NCI-H1092 treated with DMSO at 0.1 percent for 48 hours (cell line): Measurements from ENCODE around the gene DENND1B.

Experiments
- DNase-seq: peaks from one replicate; lab custom pipeline; 2025; lab: John Stamatoyannopoulos, UW

DENND1B gene

DNA sequence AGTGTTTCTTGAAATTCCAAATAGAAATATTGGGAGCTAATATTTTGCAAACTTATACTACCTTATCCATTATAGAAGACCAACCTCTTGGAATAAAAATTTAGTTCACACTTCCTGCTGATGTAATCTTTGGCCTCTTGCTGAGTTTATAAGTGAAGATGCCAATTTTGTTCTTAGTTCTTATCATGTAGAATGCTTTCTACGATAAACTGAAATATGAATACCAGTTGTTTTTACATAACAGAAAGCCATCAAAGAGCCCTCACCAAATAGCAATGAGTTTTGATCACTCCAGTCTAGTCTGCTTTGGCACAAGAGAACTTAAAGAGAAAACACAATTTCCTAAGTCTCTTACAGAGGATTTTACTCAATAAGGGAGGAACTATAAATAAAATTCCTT is 89.5 kb downstream of the DENND1B start:
- DNase-seq = no peak

DNA sequence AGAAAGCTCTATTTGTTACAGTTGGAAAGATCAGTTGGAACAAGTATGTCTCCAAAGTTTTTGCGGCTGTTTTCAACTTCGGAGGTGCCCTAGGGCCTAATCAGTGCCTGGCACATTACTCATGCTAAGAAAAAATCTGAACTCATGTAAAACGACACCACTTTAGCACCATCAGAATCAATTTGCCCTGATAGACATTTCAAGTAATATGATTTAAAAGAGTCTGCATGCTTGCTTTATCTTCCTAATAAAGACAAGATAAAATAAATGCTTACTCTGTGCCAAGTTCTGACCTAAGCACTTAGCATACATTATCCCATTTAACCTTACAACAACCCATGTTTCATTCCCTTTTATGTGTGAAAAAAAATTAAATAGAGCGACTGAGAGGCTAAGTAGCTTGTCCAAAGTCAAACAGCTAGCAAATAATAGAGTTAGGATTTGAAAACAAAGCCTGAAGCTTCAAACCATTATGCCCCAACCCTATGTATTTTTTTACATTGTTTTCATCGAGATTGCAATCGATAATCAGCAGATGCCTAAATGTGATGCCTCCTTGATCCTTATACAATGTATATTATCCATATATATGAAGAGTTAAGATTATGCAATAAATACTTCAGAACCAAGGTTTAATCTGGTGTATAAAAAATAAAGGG is 91.3 kb downstream of the DENND1B start:
- DNase-seq = no peak

DNA sequence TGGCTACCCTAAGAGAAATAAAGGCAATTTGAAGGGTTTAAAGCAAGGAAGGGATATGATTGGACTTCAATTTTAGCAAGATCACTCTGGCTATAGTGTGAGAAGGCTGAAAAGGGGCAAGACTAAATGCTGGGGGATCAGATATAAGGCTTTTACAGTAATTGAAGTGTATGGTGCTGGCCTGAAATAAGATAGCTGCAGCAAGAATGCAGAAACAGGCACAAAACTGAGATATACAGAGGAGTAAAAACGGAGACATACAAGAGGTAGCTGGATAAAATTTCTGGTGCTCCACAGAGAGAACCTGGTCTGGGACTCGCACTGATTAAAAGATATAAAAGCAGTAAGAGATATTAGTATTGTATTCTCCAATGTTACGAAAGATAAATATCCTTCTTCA is 92.0 kb downstream of the DENND1B start:
- DNase-seq = no peak

DNA sequence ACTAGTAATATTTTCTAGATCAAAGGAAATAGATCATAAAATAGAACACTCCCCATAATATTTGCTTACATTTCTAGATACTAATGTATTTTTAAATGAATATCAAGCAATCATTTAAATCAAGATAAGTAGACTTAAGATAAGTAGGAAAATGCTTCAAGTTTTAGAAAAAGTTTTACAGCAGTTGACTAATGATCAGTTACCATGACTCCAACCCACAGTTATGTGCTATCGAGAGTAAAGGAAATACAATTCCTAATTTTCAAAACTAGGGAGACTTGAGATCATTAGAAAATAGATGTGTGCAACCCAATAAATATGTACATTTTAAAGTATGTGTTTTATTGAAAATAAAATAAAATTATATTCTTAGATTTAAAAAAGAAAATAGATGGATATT is 95.0 kb downstream of the DENND1B start:
- no peak for DNase-seq

DNA sequence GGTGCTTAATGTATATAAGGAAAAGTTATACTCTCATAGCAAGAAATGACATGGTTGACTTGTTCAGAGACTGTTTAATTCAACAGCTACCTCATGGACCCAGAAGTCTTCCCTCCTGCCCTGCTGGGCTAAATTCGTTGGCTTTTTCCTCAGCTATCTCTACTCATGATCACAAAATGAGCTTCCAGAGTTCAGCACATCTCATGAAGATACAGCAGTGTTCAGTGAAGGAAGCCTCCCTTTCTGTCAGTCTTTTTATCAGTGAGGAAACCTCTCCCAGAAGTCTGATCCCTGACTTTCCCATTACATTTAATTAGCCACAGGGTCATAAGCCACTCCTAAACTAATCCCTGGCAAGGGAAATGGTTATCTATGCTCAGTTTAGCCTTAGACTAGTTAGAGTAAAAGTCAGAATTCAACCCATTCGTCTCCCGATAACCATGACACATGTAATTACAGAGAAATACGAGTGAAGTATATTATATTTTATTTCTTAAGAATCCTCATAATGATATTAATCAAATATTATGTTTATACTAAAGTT is 97.5 kb downstream of the DENND1B start:
- no peak for DNase-seq

DNA sequence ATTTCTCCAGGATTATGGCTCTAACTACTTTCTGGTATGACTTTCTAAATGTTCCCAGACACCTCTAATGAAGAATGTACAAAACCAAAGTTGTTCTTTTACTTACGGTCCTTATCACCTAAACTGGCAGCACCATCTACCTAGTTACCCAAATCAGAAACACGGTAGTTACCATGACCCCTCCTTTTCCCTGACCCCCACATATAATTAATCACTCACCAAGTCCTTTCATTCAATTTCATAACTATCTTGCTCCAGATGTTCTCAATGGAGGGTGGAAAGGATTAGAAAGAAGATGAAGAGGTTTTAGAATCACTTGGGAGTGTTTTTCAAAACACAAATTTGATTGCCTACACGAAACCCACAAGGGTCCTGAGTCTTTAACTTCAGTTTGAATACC is 98.0 kb downstream of the DENND1B start:
- no peak for DNase-seq

DNA sequence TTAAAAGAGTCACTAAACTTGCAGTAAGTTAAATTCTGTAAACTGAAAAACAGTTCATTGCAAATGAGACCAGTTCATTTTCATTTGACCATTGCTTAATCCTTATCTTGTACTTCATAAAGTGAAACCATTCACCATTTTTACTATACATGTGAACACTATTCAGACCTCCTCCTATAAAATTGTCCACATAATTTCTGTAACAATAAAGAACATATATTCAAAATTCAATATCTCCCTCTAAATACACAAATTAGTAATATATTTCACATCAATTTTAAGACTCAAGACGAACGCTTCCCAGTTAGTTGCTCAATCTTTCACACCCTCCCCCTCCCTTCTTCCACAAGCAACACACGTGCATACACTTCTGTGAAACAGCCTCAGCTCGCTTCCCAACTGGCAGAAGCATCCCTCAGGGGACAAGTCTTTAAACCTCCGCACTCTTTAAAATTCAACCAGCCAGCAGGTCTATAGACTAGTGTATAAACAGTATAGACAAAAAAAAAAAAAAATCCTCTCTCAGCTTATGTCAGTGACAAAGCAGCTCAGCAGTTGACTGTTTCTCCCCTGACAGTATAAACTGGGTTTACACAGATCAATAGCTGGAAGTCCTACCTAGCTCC is 99.6 kb downstream of the DENND1B start:
- DNase-seq = no peak

DNA sequence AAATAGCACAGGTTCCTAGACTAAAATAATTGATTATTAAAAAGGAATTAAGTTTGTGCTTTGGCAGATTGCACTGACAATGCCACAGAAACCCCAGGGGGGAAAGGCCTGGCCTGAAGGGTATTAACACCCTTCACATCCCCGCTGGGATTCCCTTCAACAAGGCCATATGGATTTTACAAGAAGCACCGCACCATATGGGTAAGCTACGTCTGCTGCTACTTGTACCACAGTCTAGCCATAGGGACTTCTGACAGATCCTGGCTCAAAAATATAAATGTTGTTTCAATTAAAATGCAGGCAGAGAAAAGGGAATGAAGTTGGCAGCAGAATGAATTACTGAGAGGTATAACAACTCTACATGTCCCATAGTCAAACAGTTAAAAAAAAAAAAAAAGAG is 101.0 kb downstream of the DENND1B start:
- no peak for DNase-seq

DNA sequence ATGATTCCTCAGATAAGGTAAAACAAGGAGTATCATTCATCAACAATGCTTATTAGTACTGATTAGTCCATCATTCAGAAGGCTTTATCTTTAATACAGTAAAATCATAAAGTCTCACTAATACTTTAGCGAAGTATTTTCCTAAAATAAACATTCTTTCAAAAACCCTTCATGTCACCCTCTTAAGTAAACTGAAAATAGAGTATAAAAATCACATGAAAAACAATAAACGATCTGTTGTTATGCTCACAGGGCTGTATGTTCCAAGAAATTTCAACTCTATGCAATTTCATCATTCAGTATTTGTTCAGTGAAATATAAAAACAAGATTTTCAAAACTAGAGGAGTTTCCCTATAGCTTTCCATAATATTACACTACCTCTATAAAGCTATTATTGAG is 102.0 kb downstream of the DENND1B start:
- DNase-seq = no peak

DNA sequence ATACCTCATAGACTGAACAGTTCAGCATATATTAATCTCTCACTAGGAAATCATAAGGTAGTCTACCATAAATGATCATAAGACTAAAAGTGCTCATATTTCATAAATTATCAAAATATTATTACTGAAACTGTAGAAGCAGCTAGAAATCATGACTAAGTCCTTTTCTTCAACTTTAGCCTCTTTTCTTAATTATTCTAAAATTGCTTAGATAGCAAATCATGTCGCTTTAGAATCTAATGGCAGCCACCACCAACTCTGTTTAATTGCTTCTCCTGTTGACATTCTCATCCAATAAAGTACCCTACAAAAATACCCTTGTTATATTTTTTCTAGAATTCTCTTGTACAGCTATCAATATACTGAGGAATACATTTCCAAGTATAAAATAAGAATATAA is 102.9 kb downstream of the DENND1B start:
- DNase-seq = no peak

DNA sequence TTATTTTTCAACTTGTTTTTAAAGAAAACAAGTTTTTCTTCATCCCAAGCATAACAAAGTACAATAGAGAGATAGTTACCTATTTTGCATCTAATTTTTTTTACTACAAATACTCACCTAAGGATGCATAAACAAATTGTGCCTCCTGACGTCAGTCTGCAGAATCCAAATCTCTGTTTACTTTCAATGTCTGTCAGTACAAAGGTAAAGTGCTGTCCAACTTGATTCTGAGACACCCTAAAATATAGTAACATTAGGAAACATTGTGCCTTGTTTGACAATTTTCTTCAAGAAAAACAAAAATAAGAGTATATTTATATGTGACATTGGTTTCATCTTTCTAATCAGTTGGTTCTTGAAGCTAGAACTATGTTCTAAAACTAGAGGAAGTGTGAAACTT is 103.4 kb downstream of the DENND1B start:
- no peak for DNase-seq

DNA sequence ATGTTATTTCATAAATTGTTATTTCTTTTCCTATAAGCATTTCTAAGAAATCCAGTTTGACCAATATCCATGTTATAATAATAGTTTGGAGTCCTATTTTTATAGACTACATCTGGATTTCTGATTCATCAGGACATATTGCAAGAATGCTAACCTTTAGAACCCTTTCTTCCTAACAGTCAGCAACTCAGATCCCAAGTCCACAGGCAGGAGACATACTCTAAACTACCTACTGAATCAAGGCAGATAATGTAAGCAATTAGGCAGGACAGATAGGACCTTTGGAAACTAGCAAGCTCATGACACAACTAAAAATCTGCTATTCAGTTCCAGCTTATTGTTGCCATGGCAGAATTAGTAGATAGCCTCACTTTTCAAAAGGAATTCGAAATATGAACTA is 104.1 kb downstream of the DENND1B start:
- DNase-seq = no peak

DNA sequence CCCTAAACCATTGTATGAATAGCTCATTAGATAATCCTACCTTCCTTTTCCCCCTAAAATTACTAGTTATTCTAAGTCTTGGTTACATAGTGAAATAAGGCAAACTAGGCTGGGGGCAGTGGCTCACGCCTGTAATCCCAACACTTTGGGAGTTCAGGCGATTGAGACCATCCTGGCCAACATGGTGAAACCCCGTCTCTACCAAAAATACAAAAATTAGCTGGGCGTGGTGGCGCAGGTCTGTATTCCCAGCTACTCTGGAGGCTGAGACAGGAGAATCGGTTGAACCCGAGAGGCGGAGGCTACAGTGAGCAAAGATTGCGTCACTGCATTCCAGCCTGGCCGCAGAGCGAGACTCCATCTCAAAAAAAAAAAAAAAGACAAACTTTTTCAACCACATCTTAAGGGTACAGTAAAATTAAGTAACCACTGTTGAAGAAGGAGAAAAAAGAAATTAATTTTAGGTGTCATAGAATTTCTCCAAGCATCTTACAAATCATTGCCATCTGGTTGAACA is 108.5 kb downstream of the DENND1B start:
- no peak for DNase-seq

DNA sequence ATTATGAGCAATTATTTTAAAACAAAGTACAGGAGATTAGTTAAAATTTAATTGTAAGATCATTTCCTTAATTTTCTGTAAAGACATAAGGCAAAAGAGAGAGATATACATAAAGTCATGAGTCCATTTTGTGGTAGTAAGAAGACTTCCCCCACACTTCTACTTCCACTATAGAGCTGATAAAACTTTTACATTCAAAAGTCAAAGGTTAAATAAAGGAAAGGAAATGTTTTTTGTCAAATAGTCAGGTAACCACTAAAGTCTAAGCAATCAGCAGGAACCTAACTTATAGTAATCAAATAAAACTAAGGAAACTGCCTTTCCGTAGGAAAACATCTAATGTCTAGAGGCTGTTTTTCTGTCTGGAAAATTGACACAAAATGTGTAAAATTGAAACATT is 110.9 kb downstream of the DENND1B start:
- DNase-seq = no peak

DNA sequence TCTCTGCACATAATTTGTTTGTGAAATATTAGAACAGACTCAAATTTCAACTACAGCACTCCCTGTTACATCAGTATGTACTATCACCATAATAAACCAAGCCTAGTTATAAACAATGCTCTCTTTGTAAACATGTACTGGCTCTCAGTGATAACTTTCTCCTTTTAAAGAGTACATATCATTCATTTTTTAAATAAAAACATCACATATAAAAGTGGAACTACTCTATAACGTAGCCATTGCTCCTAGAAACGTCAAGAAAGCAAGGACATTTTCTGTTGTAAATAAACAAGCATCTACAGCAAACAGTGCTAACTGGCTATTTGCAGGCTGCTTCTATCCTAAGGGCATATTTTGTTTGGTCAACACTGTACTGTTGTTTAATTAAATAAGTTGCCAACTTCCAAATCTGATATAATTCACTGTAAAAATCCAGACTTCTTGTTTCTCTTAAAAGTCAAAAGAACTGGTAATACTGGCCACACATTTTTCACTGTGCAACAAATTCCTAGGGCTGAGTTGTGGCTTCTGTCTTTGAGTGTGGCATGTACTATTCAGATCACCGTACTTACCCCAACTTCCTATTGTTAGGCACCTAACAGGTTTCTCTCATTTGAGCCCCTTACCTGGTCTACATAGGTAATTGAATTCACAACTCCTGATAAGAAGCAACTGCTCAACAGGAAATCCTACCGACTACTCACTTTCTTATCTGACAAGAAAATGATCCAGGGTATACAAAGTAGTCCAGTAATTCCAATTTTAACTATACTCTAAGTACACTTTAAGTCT is 111.9 kb downstream of the DENND1B start:
- no peak for DNase-seq

DNA sequence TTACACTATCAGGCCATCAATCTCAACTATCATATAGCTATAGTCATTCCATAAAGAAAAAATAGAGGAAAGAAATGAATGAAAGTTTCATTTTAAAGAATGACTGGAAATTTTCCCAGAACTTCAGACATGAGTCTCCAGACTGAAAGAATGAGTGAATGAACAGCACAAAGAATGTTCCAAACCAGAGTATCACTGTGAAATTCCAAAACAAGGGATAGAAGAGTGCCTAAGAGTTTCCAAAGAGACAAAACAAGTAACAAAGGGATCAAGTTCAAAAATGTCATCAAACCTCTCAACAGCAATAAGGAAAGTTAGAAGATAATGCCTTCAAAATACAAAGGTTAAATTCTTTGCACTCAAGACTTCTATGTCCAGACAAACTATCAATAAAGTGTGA is 114.9 kb downstream of the DENND1B start:
- no peak for DNase-seq

DNA sequence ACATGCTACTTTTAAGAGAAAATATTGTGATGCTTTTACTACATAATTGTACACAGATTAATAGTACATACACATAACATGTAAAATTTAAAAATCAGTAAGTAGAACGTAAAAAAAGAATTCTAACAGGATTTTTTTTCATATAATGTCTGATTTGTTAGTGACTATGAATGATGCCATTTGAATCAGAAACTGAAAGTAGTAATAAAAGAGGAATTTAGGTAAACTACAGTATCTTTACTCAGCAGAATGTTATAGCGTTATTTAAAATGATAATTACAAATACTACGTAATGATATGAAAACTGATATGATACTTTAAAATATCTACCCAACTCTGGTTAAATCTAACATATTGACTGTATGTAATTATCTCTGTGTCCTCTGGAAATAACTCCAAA is 116.1 kb downstream of the DENND1B start:
- no peak for DNase-seq

DNA sequence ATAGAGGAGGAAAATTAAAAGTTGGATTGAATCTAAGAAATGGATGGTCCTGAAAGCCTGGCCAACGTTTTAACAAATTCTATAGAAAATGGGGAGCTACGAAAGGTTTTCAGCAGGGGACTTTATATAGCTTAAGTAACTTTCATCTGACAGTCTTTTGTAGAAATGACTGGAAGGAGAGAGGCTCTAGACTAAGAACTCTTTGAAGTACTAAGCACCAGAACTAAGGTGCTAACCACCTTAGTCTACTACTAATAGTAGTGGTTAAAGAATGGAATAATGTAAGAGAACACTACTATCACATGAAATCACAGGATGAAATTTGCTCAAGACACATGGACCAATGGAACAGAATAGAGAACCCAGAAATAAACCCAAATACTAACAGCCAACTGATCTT is 126.1 kb downstream of the DENND1B start:
- DNase-seq = no peak

DNA sequence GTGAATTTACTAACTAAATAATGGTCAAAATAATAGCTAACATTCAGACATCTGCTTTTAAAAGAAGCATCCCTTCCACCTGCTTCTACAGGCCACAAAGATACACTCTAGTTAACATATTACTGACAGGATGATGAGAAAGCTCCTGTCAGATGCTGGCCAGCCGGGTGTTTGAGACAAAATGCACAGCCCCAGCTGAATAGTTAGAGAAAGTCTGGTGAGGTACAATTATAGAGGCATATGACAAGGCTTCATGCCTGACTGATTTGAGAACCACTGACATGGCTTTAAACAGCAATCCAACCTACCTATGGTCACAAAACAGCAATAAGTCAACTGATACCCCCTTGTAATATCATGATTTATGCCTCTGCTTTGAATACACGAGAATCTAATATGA is 137.0 kb downstream of the DENND1B start:
- no peak for DNase-seq

DNA sequence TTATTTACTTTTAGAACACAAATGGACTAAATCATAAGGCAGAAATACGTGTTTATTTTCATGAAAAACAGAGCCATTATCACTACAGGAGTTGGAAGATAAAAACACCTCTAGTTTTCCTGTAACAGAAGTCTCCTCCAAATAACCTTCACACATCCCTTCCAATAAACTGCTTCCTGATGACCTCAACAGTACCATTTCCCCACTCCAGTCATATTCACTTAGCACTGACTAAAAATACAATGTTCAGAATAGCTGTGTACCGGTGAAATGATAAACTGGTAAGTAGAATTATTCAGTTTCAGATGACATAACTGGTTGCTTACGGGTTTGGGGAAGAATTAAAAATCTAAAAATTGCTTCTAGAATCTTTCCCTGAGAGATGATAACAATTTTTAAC is 137.9 kb downstream of the DENND1B start:
- no peak for DNase-seq

DNA sequence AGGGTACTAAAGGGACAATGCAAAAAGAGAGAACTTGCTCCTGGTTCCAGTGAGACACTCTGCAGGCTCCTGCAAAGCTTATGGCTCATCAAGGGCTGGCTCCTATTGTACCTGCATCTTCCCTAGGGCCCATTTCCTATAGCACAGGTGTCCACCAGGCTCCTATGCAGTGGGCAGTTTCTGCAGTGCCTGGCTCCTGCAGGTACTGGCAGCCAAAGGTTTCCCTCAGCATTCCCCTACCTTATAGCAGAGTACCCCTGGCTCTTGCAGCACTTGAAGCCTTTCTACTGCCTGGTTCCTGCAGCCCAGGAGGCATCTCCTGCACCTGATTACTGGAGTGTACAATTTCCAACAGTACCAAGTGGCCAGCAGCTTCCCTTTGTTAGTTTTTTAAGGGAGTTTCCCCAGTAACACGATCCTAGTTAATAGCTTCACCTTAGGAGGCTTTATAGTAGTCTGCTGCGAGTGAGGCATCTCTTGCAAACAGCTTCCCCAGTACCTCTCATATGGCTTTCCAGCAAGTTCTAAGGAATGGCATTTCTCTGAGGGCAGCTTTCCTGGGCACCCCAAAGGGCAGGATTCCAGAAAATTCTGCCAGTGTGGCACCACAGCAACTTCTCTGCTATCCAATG is 141.7 kb downstream of the DENND1B start:
- no peak for DNase-seq

DNA sequence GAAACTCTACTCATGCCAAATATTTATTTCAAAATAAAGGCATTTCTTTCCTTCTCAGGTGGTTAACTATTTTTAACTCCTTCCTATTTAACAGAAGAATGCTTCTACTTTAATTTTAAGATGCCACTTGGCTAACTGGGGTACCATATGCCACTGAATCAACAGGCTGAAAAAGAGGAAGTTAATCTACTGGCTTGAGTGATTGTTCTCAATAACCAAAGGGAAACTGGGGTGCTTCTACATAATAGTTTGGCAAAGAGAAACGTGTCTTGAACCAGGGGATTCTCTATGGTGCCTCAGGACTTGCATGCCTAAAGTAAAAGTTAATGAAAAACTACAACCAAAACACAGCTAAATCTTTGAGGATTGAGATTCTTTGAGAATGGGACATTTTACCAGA is 142.6 kb downstream of the DENND1B start:
- no peak for DNase-seq
